Measurements from ENCODE around the gene GJA5.
"Not testable (repeated sequence)": the region's sequence is repeated elsewhere in the genome, so short reads cannot be mapped to it uniquely, and the experiment has no call there.

GJA5 gene

GRCh38 chr1:147758379-147759100 lies 1.9 kb downstream of the GJA5 start:
- DNase-seq = no peak

GRCh38 chr1:147757015-147757990 lies 3.1 kb downstream of the GJA5 start:
- no peak for DNase-seq

GRCh38 chr1:147756341-147756740 lies 4.1 kb downstream of the GJA5 start:
- no peak for DNase-seq

GRCh38 chr1:147754661-147755060 lies 5.7 kb downstream of the GJA5 start:
- no peak for DNase-seq

GRCh38 chr1:147753081-147753480 lies 7.3 kb downstream of the GJA5 start:
- no peak for DNase-seq

- no peak for DNase-seq
Measured at GRCh38 chr1:147752511-147752910, 7.9 kb downstream of the GJA5 start.

- DNase-seq = no peak
Measured at GRCh38 chr1:147751346-147751745, 9.1 kb downstream of the GJA5 start.

- no peak for DNase-seq
Measured at GRCh38 chr1:147750618-147751217, 9.7 kb downstream of the GJA5 start.

- no peak for DNase-seq
Measured at GRCh38 chr1:147749792-147750191, 10.6 kb downstream of the GJA5 start.

GRCh38 chr1:147748676-147749350 lies 11.6 kb downstream of the GJA5 start:
- no peak for DNase-seq

GRCh38 chr1:147747966-147748365 lies 12.4 kb downstream of the GJA5 start:
- no peak for DNase-seq

GRCh38 chr1:147745271-147745670 lies 15.1 kb downstream of the GJA5 start:
- no peak for DNase-seq

GRCh38 chr1:147741065-147741464 lies 19.3 kb downstream of the GJA5 start:
- DNase-seq = no peak

- no peak for DNase-seq
Measured at GRCh38 chr1:147740391-147740790, 20.0 kb downstream of the GJA5 start.

GRCh38 chr1:147738739-147739476 lies 21.5 kb downstream of the GJA5 start:
- no peak for DNase-seq

GRCh38 chr1:147738129-147738528 lies 22.3 kb downstream of the GJA5 start:
- DNase-seq = no peak

- DNase-seq = no peak
Measured at GRCh38 chr1:147736883-147737282, 23.5 kb downstream of the GJA5 start.

- DNase-seq = no peak
Measured at GRCh38 chr1:147735423-147735822, 25.0 kb downstream of the GJA5 start.

- not testable (repeated sequence) for DNase-seq
Measured at GRCh38 chr1:147734291-147734841, 26.0 kb downstream of the GJA5 start.

GRCh38 chr1:147729315-147729714 lies 31.1 kb downstream of the GJA5 start:
- DNase-seq = no peak

- no peak for DNase-seq
Measured at GRCh38 chr1:147726168-147726567, 34.2 kb downstream of the GJA5 start.

GRCh38 chr1:147725685-147726084 lies 34.7 kb downstream of the GJA5 start:
- no peak for DNase-seq
